ENCODE results near the gene TMEM131. TPM values are rescaled to one million over a fixed set of nuclear protein-coding genes. Genes with fewer than 3 reads are reported as not detected.

The TMEM131 gene
- total RNA-seq, 1 donor from 2014 or later = 36.6 TPM

GRCh38 chr2:97736185-97736584 lies 259.6 kb downstream of the TMEM131 start:
- no peaks in the 10 kb centered on the region for H3K4me1 Mint-ChIP-seq (ENCODE audit: low read depth, unreplicated experiment)
- TF ChIP-seq, protein P1, sequence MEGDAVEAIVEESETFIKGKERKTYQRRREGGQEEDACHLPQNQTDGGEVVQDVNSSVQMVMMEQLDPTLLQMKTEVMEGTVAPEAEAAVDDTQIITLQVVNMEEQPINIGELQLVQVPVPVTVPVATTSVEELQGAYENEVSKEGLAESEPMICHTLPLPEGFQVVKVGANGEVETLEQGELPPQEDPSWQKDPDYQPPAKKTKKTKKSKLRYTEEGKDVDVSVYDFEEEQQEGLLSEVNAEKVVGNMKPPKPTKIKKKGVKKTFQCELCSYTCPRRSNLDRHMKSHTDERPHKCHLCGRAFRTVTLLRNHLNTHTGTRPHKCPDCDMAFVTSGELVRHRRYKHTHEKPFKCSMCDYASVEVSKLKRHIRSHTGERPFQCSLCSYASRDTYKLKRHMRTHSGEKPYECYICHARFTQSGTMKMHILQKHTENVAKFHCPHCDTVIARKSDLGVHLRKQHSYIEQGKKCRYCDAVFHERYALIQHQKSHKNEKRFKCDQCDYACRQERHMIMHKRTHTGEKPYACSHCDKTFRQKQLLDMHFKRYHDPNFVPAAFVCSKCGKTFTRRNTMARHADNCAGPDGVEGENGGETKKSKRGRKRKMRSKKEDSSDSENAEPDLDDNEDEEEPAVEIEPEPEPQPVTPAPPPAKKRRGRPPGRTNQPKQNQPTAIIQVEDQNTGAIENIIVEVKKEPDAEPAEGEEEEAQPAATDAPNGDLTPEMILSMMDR (IDR thresholded peaks at IDR 0.05; ENCODE audit: partially characterized antibody, unreplicated experiment) = no peak
- H3K9me3 Mint-ChIP-seq (ENCODE audit: unreplicated experiment) = peaks cover 11% of the 10 kb centered on the region
- peaks cover 5% of the 10 kb centered on the region for H3K27me3 Mint-ChIP-seq (ENCODE audit: unreplicated experiment)
- no peak for DNase-seq
- no peak overlapping the region for H3K27ac Mint-ChIP-seq (ENCODE audit: unreplicated experiment)
- no peaks in the 10 kb centered on the region for H3K36me3 Mint-ChIP-seq (ENCODE audit: unreplicated experiment)
- H3K4me3 Mint-ChIP-seq (ENCODE audit: unreplicated experiment) = no peak overlapping the region

DNA sequence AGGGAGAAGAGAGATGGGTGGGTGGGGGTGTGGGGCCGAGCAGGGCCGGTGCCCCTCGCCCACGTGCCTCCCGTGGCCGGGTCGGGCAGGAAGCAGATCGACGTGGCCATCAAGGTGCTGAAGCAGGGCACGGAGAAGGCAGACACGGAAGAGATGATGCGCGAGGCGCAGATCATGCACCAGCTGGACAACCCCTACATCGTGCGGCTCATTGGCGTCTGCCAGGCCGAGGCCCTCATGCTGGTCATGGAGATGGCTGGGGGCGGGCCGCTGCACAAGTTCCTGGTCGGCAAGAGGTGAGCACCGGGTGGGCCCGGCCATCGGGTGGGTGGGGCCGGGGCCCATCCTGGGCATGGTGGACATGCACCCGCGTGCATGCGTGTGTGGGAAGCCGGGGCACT lies 260.6 kb downstream of the TMEM131 start:
- no peak for DNase-seq
- Mint-ChIP-seq H3K4me3 (ENCODE audit: unreplicated experiment) (no peak overlapping the region), H3K36me3 (ENCODE audit: unreplicated experiment) (no peaks in the 10 kb centered on the region), H3K27ac (ENCODE audit: unreplicated experiment) (no peak overlapping the region), H3K4me1 (ENCODE audit: low read depth, unreplicated experiment) (no peaks in the 10 kb centered on the region), H3K27me3 (ENCODE audit: unreplicated experiment) (peaks cover 5% of the 10 kb centered on the region), H3K9me3 (ENCODE audit: unreplicated experiment) (peaks cover 11% of the 10 kb centered on the region)
- TF ChIP-seq, protein P1 (IDR thresholded peaks at IDR 0.05; ENCODE audit: partially characterized antibody, unreplicated experiment) = no peak

DNA sequence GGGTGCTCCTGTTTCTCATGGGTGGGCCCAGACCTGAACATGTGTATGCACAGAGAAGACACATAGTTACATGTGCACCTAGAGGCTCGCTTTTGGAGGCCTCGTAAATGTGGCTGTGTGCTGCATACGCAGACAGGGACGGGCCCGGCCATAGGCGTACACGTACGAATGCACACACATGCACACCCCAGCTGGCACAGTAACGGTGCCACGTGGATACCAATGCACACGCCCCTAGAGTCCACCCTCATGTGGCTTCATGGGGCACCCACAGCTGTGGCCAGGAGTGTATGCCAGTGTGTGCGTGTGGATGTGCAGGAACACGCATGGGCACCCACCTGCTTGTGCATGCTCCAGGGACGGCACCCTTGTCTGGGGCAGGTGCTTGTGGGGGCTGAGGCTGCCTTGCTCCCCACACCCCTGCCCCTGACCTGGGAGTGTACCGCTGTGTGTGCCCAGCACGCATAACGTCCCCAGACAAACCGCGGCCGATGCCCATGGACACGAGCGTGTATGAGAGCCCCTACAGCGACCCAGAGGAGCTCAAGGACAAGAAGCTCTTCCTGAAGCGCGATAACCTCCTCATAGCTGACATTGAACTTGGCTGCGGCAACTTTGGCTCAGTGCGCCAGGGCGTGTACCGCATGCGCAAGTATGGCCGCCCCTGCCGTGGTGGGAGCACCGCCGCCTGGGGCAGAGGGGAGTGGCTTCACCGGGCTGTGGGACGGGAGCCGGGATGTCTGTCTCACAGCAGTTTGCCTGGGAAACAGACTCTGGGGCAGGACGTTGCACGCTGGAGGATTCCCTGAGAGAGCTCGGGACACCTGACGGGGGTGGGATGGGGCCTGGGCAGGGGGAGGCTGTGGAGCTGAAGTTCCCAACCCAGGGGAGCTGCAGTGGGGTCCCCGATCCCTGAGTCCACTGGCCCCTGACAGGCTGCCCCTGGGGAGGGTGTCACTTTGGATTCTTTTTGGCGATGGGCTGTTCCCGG lies 261.4 kb downstream of the TMEM131 start:
- TF ChIP-seq, protein P1 (IDR thresholded peaks at IDR 0.05; ENCODE audit: partially characterized antibody, unreplicated experiment) = no peak
- Mint-ChIP-seq H3K9me3 (ENCODE audit: unreplicated experiment) (peaks cover 11% of the 10 kb centered on the region), H3K27ac (ENCODE audit: unreplicated experiment) (no peak overlapping the region), H3K27me3 (ENCODE audit: unreplicated experiment) (peaks cover 5% of the 10 kb centered on the region), H3K4me3 (ENCODE audit: unreplicated experiment) (no peak overlapping the region), H3K36me3 (ENCODE audit: unreplicated experiment) (no peaks in the 10 kb centered on the region), H3K4me1 (ENCODE audit: low read depth, unreplicated experiment) (no peaks in the 10 kb centered on the region)
- no peak for DNase-seq

DNA sequence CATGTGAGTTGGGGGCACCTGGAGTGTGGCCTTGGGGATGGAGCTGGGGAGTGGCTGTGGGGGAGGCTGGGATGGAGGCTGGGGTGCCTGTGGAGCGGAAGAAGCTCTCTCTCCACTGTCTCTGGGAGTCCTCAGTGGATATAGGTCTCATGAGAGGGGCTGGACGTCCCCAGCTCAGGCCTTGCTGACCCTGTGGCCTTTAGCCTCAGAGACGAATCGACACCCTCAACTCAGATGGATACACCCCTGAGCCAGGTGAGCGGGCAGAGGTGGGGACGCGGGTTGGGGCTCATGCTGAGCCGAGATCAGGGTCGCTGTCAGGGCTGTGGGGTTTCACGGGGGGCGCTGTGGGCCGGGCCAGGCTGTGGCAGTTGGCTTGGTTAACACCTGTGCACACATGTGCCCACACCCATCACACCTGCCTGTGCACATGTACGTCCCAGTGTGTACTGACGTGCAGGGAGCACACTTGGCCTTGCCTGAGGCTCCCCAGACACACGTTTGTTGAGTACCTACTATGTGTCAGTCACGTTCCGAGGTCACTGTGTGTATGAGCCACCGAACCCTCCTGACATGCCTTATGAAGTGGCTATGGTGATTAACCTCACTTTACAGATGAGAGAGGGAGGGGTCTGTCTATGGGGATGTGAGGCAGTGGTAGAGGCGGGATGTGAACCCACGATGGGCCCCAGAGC lies 262.3 kb downstream of the TMEM131 start:
- no peak for DNase-seq
- Mint-ChIP-seq H3K27me3 (ENCODE audit: unreplicated experiment) (peaks cover 3% of the 10 kb centered on the region), H3K4me1 (ENCODE audit: low read depth, unreplicated experiment) (peaks cover under 1% of the 10 kb centered on the region), H3K36me3 (ENCODE audit: unreplicated experiment) (no peaks in the 10 kb centered on the region), H3K27ac (ENCODE audit: unreplicated experiment) (no peak overlapping the region), H3K9me3 (ENCODE audit: unreplicated experiment) (peaks cover 8% of the 10 kb centered on the region), H3K4me3 (ENCODE audit: unreplicated experiment) (no peak overlapping the region)
- TF ChIP-seq, protein P1 (IDR thresholded peaks at IDR 0.05; ENCODE audit: partially characterized antibody, unreplicated experiment) = no peak
